Activated naive CD4-positive, alpha-beta T cell treated with anti-CD3 and anti-CD28 coated beads, Interleukin-2, amount 50 U/mL, for 16 hours (primary cell): ENCODE measurements around the gene CNTN5.
"Not testable (repeated sequence)": the region's sequence is repeated elsewhere in the genome, so short reads cannot be mapped to it uniquely, and the experiment has no call there.

Source experiments
- DNase-seq: peaks from one replicate; pipeline ENCODE4 v3.0.0-alpha.2; 2020

The CNTN5 gene

DNA sequence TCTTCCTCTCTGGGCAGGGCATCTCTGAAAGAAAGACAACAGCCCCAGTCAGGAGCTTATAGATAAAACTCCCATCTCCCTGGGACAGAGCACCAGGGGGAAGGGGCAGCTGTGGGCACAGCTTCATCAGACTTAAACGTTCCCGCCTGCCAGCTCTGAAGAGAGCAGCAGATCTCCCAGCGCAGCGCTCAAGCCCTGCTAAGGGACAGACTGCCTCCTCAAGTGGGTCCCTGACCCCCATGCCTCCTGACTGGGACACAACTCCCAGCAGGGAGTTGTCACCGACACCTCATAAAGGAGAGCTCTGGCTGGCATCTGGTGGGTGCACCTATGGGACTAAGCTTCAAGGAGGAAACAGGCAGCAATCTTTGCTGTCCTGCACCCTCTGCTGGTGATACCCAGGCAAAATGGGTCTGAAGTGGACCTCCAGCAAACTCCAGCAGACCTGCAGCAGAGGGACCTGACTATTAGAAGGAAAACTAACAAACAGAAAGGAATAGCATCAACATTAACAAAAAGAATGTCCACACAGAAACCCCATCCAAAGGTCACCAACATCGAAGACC is 1236.6 kb downstream of the CNTN5 start:
- DNase-seq = not testable (repeated sequence)

DNA sequence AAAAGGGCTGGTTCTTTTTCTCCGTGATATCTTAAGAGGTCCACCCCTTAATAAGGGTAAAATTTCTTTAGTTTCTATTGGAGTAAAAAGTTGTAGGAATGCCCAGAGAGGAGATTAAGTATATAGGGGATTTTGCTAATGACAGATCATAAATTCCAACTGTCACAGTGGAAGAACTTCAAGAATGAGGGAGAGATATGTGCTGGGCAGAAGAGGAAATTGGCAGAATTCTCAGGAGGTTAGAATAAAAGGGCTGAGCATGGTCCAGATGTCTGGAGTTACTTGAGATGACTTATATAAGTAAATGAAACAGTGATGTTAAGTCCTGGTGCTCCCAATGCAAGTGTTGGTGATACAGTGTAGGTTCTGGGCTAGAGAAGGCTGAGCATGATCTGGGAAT is 1248.8 kb downstream of the CNTN5 start:
- DNase-seq = no peak

DNA sequence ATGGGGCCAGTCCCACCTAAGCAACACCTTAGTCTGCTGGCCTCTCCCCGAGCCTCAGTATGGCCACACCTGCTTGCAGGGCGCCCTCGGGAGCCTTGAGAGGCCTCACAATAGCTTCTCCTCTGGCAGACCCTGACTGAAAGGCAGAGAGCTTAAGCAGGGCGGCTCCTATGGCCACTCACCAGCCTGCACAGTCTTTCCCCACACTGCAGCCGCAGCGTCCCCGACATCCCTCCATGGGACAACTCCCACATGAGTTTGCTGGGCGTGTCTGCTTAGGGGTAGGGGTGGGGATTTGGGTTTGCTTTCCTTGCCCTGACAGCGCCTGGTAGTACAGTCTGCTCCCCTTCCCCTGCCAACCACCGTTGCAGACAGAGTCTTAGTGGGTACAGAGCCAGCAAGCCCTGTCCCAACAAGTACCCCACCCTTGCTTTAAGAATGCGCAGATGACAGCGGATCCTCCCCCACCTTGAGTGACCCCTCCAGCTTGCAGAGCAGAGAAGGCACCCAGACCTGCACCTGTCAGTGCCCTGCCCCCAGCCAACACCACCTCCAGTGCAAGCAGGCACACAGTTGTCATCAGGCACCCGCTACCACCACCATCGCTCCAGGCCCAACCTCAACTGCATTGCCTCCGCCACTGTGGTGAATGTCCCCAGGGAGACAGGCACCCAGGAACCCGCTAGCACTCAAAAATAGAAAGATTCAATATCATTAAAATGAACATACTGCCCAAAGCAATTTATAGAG is 1252.5 kb downstream of the CNTN5 start:
- DNase-seq = no peak

DNA sequence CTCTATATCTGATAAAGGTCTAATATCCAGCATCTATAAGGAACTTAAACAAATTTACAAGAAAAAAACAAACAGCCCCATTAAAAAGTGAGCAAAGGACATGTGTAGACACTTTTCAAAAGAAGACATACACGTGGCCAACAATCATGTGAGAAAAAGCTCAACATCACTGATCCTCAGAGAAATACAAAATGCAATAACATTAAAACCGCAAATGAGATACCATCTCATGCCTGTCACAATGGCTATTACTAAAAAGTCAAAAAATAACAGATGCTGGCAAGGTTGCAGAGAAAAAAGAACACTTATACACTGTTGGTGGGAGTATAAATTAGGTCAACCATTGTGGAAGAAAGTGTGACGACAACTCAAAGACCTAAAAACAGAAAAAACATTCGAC is 1253.7 kb downstream of the CNTN5 start:
- not testable (repeated sequence) for DNase-seq

DNA sequence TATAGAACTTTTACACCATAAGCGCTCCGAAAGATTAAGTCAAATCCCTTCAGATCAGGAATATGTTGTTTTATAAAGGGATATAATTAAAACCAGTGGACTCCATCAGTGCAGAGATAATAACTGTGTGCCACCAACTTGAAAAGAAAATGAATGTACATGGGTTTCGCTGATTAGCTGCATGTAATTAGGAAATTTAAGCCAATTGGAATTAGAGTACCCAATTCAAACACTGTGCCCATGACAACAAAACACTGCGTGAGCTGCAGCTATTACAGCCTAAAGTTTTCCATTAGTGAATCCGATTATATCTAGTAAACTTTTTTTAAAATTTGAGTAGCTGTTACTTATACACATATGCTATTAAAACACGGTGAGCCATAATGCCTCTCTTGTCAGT is 1274.0 kb downstream of the CNTN5 start:
- no peak for DNase-seq

DNA sequence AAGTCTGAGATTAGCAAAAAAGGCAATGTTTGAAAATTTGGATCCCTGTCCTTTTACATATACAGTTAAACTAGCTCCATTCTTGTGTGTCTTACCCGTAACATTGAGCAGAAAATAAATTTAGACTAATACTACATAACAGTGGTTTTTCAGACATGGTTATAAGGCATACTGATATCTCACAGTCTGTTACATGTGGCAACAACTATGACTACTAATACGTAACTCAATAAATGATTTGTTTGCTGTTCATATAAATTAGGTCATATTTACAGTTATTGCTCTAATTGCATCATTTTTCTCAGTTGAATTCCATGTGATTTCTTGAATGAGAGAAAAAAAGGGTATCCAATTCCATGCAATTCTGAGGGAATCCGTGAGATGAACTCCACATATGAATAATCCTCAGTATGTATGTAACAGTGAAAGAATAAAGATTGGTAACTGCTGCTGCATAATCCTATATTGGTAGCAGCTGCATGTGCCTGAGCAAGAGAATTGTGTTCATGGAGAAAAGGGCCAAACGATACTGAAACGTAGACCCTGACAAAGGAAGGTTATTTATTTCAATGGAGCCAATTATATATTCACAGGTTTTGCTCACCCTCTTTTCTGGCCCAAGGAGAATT is 1275.4 kb downstream of the CNTN5 start:
- DNase-seq = no peak

DNA sequence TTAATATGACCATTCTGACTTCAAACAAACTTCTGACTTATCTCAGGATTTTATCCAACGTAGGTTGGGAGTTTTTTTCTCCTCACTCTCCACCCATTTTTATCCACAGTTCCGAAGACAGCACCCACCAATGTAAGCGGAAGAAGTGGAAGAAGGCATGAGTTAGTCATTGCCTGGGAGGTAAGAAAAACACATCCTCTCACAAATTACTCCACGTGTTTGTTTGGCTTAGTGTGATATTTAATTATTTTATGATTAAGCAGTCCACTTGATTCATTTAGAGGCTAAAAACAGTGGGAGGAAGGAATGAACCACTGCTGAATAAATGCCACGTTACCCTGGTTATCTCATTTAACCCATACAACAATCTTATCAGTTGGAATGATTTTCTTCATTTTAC is 1276.8 kb downstream of the CNTN5 start:
- no peak for DNase-seq

DNA sequence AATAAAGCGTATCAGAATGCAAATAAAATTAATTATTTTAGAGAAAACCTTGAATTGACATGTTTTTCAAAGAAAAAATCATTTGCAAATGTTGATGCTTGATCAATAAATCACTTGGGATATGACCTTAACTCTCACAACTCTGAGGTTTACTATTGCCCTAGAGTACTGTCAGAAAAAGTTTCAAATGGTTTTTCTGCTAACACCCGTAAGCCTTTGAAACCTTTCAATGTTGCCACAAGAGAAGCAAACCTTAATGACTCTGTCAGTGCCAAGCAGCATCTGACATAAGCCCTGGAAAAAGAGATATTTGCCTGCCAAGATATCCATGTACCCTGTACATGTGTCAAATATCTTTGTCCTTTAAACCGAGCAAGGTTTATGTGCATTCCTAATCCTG is 1282.1 kb downstream of the CNTN5 start:
- DNase-seq = no peak

DNA sequence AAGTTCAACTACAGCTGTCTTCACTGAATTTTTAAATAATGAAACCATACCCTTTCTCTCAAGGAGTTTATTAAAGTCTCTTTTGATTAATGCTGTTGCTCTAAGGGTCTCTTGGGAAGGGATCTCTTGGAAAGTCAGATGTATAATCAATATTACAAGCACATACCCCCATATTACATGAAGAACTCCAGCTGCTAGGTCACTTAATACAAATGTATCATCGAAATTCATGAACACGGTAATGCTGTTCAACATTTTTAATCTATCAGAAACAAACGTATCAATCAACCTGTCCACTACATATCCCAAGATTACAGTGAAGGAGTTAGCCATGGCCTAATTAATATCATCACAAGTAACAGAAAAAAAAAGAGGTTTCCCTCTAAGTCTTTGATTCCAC is 1283.1 kb downstream of the CNTN5 start:
- DNase-seq = no peak

DNA sequence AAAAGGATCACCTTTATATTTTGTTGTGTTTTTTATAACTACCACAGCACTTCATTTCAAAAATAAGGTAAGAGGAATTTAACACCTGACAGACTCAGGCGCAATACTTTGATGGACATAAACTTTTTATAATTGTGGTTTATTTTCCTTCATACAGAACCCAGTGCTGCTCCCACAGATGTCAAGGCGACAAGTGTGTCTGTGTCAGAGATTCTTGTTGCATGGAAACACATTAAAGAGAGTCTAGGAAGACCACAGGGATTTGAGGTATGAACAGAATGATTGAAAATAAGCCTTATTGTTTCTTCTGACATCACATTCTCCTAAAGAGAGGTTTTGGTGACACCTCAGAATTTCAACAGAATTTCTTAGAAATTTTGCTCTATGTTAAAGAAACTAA is 1287.5 kb downstream of the CNTN5 start:
- no peak for DNase-seq

DNA sequence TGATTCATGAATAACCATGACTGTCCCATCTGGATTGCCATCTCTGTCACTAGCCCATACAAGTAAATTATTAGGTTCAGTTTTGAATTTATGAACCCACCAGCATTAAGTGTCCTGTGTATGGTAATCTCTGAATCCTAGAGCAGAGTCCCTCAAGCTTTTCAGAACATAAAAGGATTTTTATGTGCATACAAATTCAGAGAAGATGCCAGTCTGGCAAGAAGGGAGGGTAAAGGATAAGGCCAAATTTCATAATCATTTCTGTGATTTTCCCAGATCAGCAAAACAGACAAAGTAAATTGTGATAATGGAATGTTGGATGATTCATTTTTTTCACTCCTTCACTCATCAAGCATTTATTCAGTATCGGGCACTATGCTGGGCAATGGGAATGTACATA is 1295.2 kb downstream of the CNTN5 start:
- no peak for DNase-seq

DNA sequence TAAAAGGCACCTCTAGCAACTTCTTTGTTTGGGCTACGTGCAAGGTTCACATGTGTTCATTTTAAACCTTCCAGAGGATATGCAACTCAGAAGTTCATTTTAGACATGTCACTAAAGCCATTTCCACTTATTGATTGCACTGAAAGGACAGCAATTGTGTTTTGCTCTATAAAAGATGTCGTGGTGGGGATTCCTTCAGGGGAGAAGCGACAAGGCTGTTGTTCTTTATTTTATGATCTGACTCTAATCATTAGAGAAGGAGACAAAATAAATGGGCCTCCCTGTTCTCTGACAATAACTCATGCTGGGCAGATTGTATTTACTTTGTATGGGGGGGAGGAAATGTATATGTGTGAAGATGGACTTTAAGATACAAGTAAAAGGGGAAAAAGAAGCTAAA is 1296.2 kb downstream of the CNTN5 start:
- no peak for DNase-seq

DNA sequence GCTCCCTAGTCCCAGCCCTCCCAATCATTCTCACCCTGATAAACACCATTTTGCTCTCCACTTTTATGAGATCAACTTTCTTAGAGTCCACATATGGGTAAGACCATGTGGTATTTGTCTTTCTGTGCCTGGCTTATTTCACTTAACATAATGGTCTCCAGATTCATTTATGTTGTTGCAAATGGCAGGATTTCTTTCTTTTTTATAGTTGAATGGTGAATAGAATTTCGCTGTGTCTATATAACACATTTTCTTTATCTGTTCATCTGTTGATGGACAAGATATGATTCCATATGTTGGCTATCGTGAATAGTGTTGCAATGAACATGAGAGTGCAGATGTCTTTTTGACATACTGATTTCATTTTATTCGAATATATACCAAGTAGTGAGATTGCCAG is 1298.9 kb downstream of the CNTN5 start:
- no peak for DNase-seq

DNA sequence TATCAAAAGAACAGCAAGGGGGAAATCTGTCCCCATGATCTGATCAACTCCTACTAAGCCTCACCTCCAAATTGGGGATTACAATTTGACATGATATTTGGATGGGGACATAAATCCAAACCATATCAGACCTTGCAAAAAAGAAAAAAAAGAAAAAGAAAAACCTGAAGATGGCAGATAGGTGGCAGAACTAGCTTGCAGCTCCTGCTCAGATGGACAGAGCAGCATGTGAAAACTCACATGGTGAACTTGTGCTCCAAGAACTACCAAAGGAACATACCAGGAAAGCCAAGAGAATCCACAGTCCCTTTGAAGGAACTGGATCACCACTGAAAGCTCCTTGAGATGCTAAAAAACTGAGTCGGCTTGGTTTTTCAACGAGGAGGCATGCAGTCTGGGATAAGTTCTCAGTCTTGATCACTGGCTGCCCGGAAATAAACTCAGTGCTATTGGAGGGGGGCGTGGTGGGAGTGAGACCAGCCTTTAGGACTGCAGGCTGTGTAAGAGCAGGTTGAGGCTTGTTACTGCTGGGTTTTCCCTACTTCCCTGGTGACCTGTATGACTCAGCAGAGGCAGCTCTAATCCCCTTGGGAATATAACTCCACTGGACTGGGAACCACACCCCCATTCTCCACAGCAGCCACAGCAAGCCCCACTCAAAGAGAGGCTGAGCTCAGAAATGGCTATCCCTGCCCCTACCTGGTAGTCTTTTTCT is 1308.0 kb downstream of the CNTN5 start:
- no peak for DNase-seq

DNA sequence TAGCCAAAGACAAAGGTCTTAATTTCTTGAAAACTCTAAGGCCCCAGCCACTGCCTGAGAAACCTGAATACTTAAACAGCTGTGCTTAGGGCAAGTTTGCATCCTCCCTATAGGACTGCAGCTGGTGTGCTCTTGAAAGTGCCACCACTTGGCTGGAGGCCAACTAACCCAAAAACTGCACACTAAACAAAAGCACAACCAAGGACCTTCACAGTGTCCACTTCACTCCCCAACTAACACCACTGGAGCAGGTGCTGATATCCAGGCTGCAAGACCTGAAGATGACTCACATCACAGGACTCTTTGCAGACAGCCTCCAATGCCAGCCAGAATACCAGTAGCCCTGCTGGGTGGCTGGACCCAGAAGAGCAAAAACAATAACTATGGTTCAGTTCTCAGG is 1308.6 kb downstream of the CNTN5 start:
- DNase-seq = no peak

DNA sequence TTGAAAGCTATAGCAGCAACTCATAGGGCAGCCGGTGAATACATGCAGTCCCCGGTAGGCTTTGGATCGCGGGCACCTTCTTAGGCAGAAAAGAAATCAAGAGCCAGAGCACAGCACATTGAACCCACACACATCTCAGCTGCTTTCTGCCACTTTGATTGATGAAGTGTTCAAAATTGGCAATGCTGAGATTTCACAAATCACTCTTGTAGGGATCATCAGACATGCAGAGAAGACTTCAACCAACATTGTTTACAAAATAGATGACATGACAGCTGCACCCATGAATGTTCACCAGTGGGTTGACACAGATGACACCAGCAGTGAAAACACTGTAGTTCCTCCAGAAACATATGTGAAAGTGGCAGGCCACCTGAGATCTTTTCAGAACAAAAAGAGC is 1316.1 kb downstream of the CNTN5 start:
- DNase-seq = no peak

DNA sequence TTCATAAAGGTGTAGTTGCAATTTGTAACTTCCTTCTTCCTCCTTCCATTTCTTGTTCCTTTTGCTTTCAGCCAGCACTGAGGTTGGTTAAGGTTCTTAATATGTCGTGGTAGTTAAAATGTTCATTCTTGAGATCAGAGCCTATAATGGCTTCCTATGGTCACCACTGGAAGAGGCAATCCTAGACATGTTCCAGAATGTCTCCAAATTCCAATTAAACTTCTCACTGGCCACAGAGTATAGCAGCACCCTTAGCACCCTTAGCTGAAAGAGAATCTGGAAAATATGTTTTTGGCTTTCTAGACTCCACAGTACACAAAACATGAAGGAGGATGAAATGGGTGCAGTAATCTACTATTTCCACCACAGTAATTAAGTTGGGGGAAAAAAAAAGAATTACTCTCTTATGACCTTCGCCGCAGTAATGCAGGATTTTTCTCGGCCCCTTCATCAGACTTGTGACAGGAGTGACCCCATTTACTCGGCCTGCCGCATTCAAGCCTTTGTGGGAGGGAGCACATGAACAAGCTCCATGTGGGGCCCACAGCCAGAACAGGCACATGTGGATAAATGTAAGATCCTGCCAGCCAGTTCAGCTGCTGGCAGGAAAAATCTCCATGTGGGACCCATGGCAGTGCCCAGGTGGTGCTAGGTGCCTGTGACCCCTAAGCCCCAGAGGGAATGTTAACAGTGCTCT is 1317.5 kb downstream of the CNTN5 start:
- no peak for DNase-seq

DNA sequence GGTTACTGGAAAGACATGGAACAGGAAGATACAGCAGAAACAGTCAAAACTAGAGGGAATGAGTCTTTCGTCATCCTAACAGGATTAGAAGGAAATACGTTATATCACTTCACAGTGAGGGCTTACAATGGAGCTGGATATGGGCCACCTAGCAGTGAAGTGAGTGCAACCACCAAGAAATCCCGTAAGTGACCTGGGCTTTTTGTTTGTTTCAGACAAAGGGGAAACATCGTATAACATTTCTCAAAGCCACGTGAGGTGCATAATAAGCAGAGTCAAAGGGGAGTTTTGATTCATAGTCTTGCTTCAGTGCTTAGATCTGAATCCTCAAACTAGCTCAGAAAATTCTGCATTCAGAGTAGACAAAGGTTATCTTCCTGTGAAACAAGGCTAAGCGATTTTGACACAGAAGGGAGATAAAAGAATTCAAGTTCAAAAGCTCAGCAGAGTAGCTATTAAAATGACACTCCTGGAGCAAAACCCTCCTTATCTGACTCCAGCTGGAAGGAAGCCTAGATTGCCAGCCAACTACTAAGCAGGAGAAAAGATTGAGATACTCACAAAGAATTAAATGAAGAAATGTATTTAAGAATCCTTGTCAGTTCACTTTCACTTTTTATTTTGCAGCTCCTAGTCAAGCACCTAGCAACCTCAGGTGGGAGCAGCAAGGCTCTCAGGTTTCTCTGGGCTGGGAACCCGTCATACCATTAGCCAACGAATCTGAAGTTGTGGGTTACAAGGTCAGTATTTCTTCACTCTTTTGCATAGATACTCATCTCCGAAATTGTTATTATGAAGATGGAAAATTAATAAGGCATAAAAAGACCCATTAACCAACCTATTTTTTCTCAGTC is 1319.9 kb downstream of the CNTN5 start:
- no peak for DNase-seq

DNA sequence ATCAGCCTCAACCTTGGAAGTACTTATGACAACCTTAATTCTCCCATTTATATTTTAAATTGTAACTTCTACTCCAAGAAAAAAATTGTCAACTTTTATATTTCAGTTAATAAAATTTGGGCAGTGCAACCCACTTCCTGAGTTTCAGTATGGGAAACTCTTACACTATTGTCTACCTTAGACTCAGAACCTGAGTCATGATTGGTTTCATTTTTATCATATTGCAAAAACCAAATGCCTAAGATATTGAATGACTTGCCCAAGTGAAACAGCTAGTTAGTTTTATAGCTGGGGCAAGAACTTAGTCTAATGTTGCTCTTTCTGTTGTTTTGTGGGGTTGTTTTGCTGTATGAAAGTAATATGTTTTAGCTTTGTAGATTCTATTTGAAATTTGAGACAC is 1332.3 kb downstream of the CNTN5 start:
- no peak for DNase-seq

DNA sequence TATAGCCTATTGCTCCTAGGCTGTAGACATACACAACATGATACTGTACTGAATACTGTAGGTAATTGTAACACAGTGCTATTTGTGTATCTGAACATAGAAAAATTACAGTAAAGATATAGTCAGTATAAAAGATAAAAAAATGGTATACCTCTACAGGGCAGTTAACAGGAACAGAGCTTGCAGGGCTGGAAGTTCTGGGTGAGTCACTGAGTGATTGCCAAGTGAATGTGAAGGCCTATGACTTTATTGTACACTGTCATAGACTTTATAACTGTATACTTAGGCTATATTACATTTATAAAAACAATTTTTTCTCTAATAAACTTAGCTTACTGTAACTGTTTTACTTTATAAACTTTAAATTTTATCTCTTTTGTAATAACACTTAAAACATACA is 1334.0 kb downstream of the CNTN5 start:
- DNase-seq = no peak

DNA sequence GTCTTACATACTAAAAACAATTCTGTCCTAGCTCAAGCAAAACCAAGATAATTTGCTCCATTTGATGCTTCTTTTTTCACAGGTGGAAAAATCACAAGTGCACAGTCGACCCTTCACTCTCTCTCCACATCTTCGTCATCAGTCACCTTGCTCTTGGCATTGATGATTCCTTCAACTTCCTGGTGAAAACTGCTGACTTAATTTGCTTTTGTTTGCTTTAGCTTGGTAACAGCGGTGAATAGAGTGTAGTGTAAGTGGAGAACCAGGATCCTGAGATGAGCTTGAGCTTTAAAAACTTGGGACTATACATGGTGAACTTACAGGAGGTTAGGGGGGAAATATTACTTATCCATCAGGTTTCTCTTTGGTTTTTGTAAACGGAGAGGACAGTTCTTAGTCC is 1335.3 kb downstream of the CNTN5 start:
- DNase-seq = no peak

DNA sequence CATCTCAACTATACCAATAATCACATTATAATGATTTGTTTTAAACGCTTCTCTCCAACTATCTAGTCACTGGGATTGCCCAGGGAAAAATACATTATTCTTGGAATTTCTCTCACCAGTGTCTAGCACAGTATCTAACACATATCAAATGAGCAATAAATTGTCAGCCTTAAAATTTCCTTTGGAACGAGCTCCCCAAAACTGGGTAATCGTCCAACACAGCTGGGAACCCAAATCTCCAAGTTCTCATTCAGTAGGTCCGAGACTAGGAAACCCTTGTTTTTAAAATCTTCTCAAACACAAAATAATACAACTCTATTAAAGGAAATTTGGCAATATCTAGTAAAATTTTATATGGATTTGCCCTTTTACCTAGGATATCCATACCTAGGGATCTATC is 1338.5 kb downstream of the CNTN5 start:
- DNase-seq = no peak
